Fibroblast of villous mesenchyme (primary cell): ENCODE results near the gene SNX10. TPM values are rescaled to one million over a fixed set of nuclear protein-coding genes. Genes with fewer than 3 reads are reported as not detected.

Source experiments
- DNase-seq: peaks from one replicate; pipeline ENCODE4 v3.0.0-alpha.2; 2010; ENCODE audit warnings: low read depth
- H3K4me3 ChIP-seq: 2 replicates; pipeline ENCODE4 v1.5.1; 2011; ENCODE audit warnings: low read depth, mild to moderate bottlenecking, low read length
- total RNA-seq: library from RNA; depleted of rRNA; stranded (reverse); fragments of >200 nt; gene quantifications from 2 replicates; pipeline ENCODE4 v1.2.3, GENCODE V29; 2012
- TF ChIP-seq, protein P1 (sequence below): IDR thresholded peaks from 2 replicates; pipeline ENCODE4 v1.5.1; 2012; ENCODE audit warnings: low read depth, mild to moderate bottlenecking, low read length; ENCODE audit not compliant: insufficient read depth

SNX10 gene
- total RNA-seq, 1 donor: 0.86 TPM

DNA sequence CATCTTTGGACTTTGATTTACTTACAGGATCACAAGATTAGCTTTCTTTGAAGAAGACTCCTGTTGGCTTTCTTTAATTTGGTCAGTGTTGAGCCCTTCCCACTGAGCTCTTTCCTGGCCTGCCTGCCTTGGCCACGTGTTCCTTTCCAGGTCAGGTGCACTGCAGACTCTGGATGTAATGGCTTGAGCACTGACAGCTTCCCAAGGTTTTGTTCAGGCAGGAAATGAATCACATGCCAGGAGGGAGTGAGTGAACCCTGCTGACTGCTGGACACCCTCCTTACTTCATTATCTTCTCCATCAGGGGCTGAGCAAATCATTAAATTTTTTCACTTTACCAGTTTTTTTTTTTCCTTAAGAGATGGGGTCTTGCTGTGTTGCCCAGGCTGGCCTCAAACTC, 29.8 kb downstream of the SNX10 start:
- H3K4me3 ChIP-seq: no peak overlapping the region
- TF ChIP-seq, protein P1, sequence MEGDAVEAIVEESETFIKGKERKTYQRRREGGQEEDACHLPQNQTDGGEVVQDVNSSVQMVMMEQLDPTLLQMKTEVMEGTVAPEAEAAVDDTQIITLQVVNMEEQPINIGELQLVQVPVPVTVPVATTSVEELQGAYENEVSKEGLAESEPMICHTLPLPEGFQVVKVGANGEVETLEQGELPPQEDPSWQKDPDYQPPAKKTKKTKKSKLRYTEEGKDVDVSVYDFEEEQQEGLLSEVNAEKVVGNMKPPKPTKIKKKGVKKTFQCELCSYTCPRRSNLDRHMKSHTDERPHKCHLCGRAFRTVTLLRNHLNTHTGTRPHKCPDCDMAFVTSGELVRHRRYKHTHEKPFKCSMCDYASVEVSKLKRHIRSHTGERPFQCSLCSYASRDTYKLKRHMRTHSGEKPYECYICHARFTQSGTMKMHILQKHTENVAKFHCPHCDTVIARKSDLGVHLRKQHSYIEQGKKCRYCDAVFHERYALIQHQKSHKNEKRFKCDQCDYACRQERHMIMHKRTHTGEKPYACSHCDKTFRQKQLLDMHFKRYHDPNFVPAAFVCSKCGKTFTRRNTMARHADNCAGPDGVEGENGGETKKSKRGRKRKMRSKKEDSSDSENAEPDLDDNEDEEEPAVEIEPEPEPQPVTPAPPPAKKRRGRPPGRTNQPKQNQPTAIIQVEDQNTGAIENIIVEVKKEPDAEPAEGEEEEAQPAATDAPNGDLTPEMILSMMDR: no peak
- no peak for DNase-seq

DNA sequence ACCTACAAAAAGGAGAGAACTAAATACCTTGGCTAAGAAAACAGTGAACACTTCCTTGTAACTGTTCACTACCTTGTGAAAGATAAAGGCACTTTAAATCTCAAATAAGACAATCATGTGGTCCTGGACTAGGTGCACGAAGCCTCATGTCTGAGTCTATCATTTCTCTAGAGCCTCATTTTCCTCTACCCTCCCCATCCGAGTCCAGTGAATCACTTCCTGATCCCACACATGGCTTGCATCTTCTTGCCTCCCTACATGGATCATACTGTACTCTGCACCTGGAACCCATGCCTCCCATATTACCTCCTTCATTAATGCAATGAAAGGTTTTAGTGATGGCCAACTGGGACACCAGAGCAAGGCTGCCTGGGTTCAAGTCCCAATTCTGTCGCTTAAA, 34.5 kb downstream of the SNX10 start:
- TF ChIP-seq, protein P1: no peak
- no peak for DNase-seq
- no peak overlapping the region for H3K4me3 ChIP-seq

DNA sequence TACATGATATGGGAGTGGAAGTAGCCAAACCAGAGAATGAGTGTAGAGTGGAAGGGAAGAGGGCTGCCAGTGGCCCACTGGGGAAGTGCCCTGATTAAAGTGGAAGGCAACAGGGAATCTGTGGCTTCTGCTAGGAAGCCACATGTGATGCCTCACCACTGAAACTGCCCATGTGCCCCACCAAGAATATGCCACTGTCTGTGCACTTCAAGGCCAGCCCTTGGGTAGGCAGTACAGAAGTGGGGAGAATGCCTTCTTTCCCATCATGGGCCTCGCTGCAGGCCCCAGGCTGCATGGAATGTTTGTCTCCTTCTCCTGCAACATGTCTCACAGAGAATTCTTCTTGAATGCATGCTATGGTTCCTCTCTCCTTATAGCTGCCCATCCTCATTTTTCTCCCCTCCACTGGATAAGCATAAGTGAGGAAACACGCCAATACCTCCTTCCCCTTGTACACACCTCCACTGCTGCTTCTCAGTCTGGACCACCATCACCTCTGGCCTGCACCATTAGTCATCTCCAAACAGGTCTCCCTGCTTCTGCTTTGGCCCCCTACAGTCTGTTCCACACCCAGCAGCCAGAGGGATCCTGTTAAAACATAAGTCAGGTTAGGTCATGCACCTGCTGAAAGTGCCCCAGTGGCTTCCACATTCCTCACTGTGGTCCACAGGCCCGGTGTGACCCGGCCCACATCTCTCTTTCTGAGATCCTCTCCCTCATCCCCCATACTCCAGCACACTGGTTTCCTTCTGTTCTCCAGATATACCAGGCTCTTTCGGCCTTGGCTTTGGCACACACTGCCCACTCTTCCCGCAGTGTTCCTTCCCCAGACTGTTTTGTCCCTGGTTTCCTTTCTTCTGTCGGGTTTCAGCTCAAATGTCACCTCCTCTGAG, 37.1 kb downstream of the SNX10 start:
- TF ChIP-seq, protein P1: no peak
- DNase-seq: no peak
- no peak overlapping the region for H3K4me3 ChIP-seq

DNA sequence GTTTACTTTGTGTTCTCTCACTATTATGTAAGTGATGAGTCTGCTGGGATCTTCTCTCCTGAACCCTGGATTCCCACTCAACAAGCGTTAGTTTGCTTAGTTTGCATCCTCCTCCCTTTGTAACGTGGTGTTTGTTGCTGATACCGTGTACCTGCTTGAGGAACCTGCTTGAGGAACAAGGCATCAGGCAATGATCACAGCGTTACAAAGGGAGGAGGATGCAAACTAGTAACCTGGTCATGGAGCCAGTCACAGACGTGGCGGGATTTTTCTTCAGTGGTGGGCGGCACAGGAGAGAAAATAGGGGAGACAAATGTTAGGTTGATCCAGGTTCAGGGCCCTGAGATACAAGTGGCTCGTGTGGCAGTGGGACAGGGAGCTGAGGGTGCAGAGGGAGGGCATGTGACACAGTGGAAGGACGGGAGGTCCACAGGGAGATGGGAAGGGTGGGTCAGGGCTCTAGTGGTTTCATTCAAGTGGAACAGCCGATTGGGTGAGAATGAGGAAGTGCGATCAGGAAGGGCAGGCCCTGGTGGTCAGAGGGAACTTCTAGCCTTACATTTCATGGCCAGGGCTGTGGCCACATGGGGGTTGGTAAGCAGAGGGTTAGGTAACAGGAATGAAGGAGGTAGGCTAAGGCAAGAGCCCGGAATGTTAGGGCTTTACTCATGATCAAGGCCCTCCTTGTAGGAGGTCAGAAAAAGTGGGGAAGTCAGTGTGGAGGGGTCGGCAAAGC, 38.0 kb downstream of the SNX10 start:
- H3K4me3 ChIP-seq: no peak overlapping the region
- no peak for DNase-seq
- TF ChIP-seq, protein P1: no peak

DNA sequence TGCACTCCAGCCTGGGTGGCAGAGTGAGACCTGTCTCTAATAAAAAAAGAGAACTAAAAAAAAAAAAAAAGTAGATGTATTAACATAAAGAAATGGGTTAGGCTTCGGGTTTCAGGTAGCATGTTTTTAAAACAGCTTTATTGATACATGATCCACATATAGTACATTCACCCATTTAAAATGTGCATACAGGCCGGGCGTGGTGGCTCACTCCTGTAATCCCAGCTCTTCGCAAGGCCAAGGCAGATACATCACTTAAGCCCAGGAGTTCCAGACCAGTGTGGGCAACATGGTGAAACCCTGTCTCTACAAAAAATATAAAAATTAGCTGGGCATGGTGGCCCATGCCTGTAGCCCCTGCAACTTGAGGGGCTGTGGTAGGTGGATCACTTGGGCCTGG, 39.5 kb downstream of the SNX10 start:
- DNase-seq: no peak
- TF ChIP-seq, protein P1: no peak
- H3K4me3 ChIP-seq: no peak overlapping the region

DNA sequence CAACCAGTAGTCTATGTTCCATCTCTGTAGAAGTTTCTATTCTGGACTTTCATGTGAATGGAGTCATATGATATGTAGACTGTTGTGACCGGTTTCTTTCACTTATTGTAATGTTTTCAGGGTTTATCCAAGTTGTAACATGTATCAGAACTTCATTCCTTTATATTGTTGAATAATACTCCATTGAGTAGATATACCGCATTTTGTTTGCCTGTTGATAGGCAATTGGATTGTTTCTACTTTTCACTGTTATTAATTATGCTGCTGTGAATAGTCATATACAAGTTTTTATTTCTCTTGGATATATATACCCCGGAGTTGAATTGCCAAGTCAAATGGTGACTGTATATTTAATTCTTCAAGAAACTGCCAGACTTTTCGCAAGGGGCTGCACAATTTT, 40.1 kb downstream of the SNX10 start:
- TF ChIP-seq, protein P1: no peak
- no peak overlapping the region for H3K4me3 ChIP-seq
- DNase-seq: no peak
